ENCODE data around the gene ZNF775. TPM values are rescaled to one million over a fixed set of nuclear protein-coding genes. Genes with fewer than 3 reads are reported as not detected.

Gene ZNF775
- total and polyA plus RNA-seq, 2 of the 13 experiments (the other 11 are each of a cell fraction or from before 2014, with no cell fraction given), result 3.1 to 3.2 TPM

- TF ChIP-seq, protein P1, sequence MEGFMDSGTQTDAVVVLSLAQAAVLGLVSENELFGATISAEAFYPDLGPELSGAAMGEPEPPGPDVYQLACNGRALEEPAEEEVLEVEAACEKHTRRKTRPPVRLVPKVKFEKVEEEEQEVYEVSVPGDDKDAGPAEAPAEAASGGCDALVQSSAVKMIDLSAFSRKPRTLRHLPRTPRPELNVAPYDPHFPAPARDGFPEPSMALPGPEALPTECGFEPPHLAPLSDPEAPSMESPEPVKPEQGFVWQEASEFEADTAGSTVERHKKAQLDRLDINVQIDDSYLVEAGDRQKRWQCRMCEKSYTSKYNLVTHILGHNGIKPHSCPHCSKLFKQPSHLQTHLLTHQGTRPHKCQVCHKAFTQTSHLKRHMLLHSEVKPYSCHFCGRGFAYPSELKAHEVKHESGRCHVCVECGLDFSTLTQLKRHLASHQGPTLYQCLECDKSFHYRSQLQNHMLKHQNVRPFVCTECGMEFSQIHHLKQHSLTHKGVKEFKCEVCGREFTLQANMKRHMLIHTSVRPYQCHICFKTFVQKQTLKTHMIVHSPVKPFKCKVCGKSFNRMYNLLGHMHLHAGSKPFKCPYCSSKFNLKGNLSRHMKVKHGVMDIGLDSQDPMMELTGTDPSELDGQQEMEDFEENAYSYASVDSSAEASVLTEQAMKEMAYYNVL (CRISPR knock-in tag; IDR thresholded peaks at IDR 0.05; ENCODE audit: borderline replicate concordance), result no peak
- TF ChIP-seq ZNF33B (CRISPR knock-in tag; IDR thresholded peaks at IDR 0.05) (no peak), DNMT1 (CRISPR knock-in tag; IDR thresholded peaks at IDR 0.05) (no peak), ARID2 (CRISPR knock-in tag; IDR thresholded peaks at IDR 0.05; ENCODE audit: borderline replicate concordance) (no peak), MATR3 (CRISPR knock-in tag; IDR thresholded peaks at IDR 0.05) (no peak), ZNF770 (CRISPR knock-in tag; IDR thresholded peaks at IDR 0.05) (no peak), SNAPC4 (CRISPR knock-in tag; IDR thresholded peaks at IDR 0.05) (0 out of 2 replicates have a peak, but pooled peaks have one; percentile 67), ISX (CRISPR knock-in tag; conservative IDR thresholded peaks at IDR 0.05) (no peak; the same call in 1 of the 2 replicates), ZNF776 (CRISPR knock-in tag; IDR thresholded peaks at IDR 0.05) (peak; percentile 6; the same call in 1 of the 2 replicates), SMC3 (IDR thresholded peaks at IDR 0.05; ENCODE audit: low read length) (no peak), MAZ (IDR thresholded peaks at IDR 0.05; ENCODE audit: borderline replicate concordance, low read depth, low read length) (no peak), MAZ (CRISPR knock-in tag; IDR thresholded peaks at IDR 0.05; ENCODE audit: low read depth) (no peak), HDAC6 (IDR thresholded peaks at IDR 0.05; ENCODE audit: low read depth, low read length) (no peak), HNRNPLL (IDR thresholded peaks at IDR 0.05; ENCODE audit: low read depth, low read length, poor library complexity, severe bottlenecking) (no peak), ZNF446 (CRISPR knock-in tag; IDR thresholded peaks at IDR 0.05) (no peak), ZNF619 (CRISPR knock-in tag; IDR thresholded peaks at IDR 0.05) (no peak), CERS6 (CRISPR knock-in tag; IDR thresholded peaks at IDR 0.05) (0 out of 2 replicates have a peak, but pooled peaks have one; percentile 38)
- TF ChIP-seq, protein P2, sequence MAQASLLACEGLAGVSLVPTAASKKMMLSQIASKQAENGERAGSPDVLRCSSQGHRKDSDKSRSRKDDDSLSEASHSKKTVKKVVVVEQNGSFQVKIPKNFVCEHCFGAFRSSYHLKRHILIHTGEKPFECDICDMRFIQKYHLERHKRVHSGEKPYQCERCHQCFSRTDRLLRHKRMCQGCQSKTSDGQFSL (CRISPR knock-in tag; IDR thresholded peaks at IDR 0.05), result peak; percentile 71; the same call in 1 of the 2 replicates
Measured at GRCh38 chr7:150368884-150369747, 10.0 kb upstream of the ZNF775 start (continued).
